ENCODE data around the gene TAS1R2.

The TAS1R2 gene

DNA sequence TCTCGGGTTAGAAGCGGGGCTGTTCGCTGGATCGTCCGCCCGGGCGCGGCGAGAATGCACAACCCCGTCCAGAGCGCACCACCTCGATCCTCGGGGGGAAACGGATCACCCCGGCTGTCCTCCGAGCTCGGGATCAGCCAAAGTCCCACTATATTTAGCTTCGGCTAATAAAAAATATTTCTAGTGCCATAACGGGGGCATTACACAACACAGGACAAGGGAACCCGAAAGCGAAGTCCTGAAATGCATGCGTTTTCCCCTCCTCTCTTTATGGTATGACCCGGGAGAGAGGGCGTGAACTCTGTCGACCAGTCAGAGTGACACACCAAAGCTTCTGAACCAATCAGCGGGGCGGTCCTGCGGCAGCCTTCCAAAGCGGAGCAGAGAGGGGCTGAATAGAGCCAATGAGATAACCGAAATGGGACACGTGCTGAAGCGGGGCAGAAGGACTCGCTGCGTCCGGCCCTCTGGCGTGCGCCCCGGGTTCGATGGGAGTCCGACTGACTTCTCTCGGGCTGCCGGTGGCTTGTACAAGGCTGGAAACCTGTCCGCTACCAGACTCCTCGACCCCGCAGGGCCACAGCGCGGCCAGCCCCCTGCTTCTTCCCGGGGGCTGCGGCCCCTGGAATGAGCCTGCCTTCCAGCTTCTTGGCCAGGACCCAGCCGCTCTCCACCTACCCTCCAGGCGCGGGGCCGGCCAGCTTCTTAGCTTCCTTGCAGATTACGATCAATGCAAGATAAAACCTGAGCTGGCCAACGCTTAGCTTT lies 43.2 kb upstream of the TAS1R2 start, which contains the start of gene ALDH4A1:
TSS of gene ALDH4A1 (minus strand) at position 33 of the 768 bp plus-strand sequence. CDS start at position 1, 32 bp downstream.
- no peaks in the 10 kb centered on the region for H3K9me3 ChIP-seq
- TF ChIP-seq, protein P1, sequence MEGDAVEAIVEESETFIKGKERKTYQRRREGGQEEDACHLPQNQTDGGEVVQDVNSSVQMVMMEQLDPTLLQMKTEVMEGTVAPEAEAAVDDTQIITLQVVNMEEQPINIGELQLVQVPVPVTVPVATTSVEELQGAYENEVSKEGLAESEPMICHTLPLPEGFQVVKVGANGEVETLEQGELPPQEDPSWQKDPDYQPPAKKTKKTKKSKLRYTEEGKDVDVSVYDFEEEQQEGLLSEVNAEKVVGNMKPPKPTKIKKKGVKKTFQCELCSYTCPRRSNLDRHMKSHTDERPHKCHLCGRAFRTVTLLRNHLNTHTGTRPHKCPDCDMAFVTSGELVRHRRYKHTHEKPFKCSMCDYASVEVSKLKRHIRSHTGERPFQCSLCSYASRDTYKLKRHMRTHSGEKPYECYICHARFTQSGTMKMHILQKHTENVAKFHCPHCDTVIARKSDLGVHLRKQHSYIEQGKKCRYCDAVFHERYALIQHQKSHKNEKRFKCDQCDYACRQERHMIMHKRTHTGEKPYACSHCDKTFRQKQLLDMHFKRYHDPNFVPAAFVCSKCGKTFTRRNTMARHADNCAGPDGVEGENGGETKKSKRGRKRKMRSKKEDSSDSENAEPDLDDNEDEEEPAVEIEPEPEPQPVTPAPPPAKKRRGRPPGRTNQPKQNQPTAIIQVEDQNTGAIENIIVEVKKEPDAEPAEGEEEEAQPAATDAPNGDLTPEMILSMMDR (IDR thresholded peaks at IDR 0.05): peak in 1 of 2 experiments; percentile 8
- intact Hi-C loops (cut with DNase I; ENCODE audit: low total_unique reads): loop anchor here (10.0 kb wide), 1 partner anchor 332 kb away; no protein-coding TSS in a partner anchor
- H3K4me3 ChIP-seq: peak within 1 kb of the TSS; percentile 68 to 87
- peaks cover 0 to 27% (median 5%) of the 10 kb centered on the region in 3 donors for H3K36me3 ChIP-seq
- no peaks in the 10 kb centered on the region for H3K27me3 ChIP-seq
- H3K4me1 ChIP-seq: peaks cover 7 to 35% (median 27%) of the 10 kb centered on the region in 4 donors
- peak; percentile 99 for DNase-seq
- peak within 1 kb of the TSS; percentile 88 to 90 for H3K27ac ChIP-seq

- Histone ChIP-seq H3K4me1 (peaks cover 3 to 28% (median 20%) of the 10 kb centered on the region in 4 donors), H3K9me3 (no peaks in the 10 kb centered on the region), H3K27me3 (no peaks in the 10 kb centered on the region), H3K4me3 (peak overlapping the region; percentile 68 to 87), H3K27ac (peak overlapping the region; percentile 88 to 90), H3K36me3 (peaks cover 0 to 29% (median 5%) of the 10 kb centered on the region in 3 donors)
- DNase-seq: peak in 1 of 2 donors; percentile 33
- TF ChIP-seq, protein P1 (IDR thresholded peaks at IDR 0.05): no peak
- intact Hi-C loops (cut with DNase I; ENCODE audit: low total_unique reads): loop anchor here (10.0 kb wide), 1 partner anchor 333 kb away; no protein-coding TSS in a partner anchor
Observed at GRCh38 chr1:18901952-18902522, 42.6 kb upstream of the TAS1R2 start.

- H3K36me3 ChIP-seq: peaks cover 0 to 31% (median 3%) of the 10 kb centered on the region in 3 donors
- peak overlapping the region; percentile 68 to 87 for H3K4me3 ChIP-seq
- H3K27me3 ChIP-seq: no peaks in the 10 kb centered on the region
- no peaks in the 10 kb centered on the region for H3K9me3 ChIP-seq
- H3K27ac ChIP-seq: peak overlapping the region; percentile 88 to 90
- intact Hi-C loops (cut with DNase I; ENCODE audit: low total_unique reads): loop anchor here (10.0 kb wide), 1 partner anchor 333 kb away; no protein-coding TSS in a partner anchor
- no peak for DNase-seq
- peaks cover 0 to 27% (median 18%) of the 10 kb centered on the region in 4 donors for H3K4me1 ChIP-seq
- TF ChIP-seq, protein P1 (IDR thresholded peaks at IDR 0.05): no peak
Observed at GRCh38 chr1:18901147-18901951, 41.9 kb upstream of the TAS1R2 start.

DNA sequence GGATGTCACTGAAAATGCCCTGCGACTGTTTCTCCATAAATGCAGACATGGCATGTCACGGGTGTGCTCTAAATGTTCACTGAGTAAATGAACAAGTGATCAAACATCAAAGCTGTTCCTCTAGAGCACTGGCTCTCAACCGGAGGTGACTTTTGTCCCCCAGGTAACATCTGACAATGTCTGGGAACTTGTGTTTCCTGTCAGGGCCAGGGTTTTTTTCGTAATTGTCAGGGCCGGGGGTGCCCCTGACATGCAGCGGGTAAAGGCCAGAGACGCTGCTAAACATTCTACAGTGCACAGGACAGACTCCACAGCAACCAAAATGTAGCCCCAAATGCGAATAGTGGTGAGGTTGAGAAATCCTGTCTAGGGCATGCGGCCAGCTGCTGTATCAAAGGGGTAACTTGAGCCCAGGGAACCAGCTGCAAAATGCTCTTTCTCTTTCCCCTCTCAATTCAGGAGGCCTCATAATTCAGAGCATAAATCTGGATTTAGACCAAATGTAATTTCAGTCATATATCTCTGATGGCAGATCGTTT lies 40.9 kb upstream of the TAS1R2 start:
- no peak overlapping the region for H3K4me3 ChIP-seq
- no peak overlapping the region for H3K27ac ChIP-seq
- peaks cover 0 to 22% (median 0%) of the 10 kb centered on the region in 3 donors for H3K36me3 ChIP-seq
- H3K9me3 ChIP-seq: no peaks in the 10 kb centered on the region
- no peaks in the 10 kb centered on the region for H3K27me3 ChIP-seq
- peaks cover 0 to 27% (median 18%) of the 10 kb centered on the region in 4 donors for H3K4me1 ChIP-seq
- DNase-seq: no peak
- intact Hi-C loops (cut with DNase I; ENCODE audit: low total_unique reads): loop anchor here (10.0 kb wide), 1 partner anchor 334 kb away; no protein-coding TSS in a partner anchor
- TF ChIP-seq, protein P1 (IDR thresholded peaks at IDR 0.05): no peak
